Loucy (cell line): Measurements from ENCODE around the gene RHCG.

Experiments used
- H2AFZ ChIP-seq: fragments of 200-600 bp; sonication (generic); 2 replicates; pipeline ENCODE4 v1.6.0; 2016; ENCODE audit warnings: antibody characterized with exemption, mild to moderate bottlenecking, low read length, moderate library complexity
- H3F3A ChIP-seq: fragments of 200-600 bp; 2 replicates; pipeline ENCODE4 v1.6.0; 2016; ENCODE audit warnings: antibody characterized with exemption, low read depth, mild to moderate bottlenecking
- H3K27me3 ChIP-seq: fragments of 200-600 bp; sonication (generic); 2 replicates; pipeline ENCODE4 v1.6.1; 2014; ENCODE audit warnings: low read length, mild to moderate bottlenecking; ENCODE audit not compliant: insufficient read depth, poor library complexity, severe bottlenecking
- H3K36me3 ChIP-seq: fragments of 200-600 bp; sonication (generic); 2 replicates; pipeline ENCODE4 v1.6.1; 2016; ENCODE audit warnings: low read length; ENCODE audit not compliant: insufficient read depth
- H3K4me1 ChIP-seq: fragments of 200-600 bp; sonication (generic); 2 replicates; pipeline ENCODE4 v1.5.1; 2014; ENCODE audit warnings: low read length, mild to moderate bottlenecking; ENCODE audit not compliant: insufficient read depth, poor library complexity, severe bottlenecking
- H3K4me2 ChIP-seq: fragments of 200-600 bp; sonication (generic); 2 replicates; pipeline ENCODE4 v1.6.0; 2014; ENCODE audit warnings: antibody characterized with exemption, low read length, low read depth, mild to moderate bottlenecking; ENCODE audit not compliant: poor library complexity, severe bottlenecking
- H3K4me3 ChIP-seq: fragments of 200-600 bp; sonication (generic); 2 replicates; pipeline ENCODE4 v1.5.1; 2014; ENCODE audit warnings: low read length, mild to moderate bottlenecking, mixed read lengths; ENCODE audit not compliant: poor library complexity, severe bottlenecking
- H3K79me2 ChIP-seq: fragments of 200-600 bp; sonication (generic); 2 replicates; pipeline ENCODE4 v1.6.1; 2014; ENCODE audit warnings: low read length; ENCODE audit not compliant: insufficient read depth
- H3K9ac ChIP-seq: fragments of 200-600 bp; sonication (generic); 2 replicates; pipeline ENCODE4 v1.6.0; 2014; ENCODE audit warnings: mild to moderate bottlenecking, low read depth, low read length, moderate library complexity; ENCODE audit not compliant: poor library complexity, severe bottlenecking
- H3K9me2 ChIP-seq: fragments of 200-600 bp; sonication (generic); replicated peaks from 2 replicates; pipeline ENCODE4 v1.6.1; 2016; ENCODE audit warnings: low read depth, low read length, mixed read lengths
- H3K9me3 ChIP-seq: fragments of 200-600 bp; sonication (generic); 2 replicates; pipeline ENCODE4 v1.6.1; 2014; ENCODE audit warnings: mild to moderate bottlenecking, antibody characterized with exemption, low read length, low read depth; ENCODE audit not compliant: insufficient read depth
- H4K20me1 ChIP-seq: fragments of 200-600 bp; sonication (generic); 2 replicates; pipeline ENCODE4 v1.6.0; 2014; ENCODE audit warnings: antibody characterized with exemption, low read length, mild to moderate bottlenecking; ENCODE audit not compliant: insufficient read depth, poor library complexity, severe bottlenecking
- CTCF ChIP-seq: fragments of 200-600 bp; sonication (generic); conservative IDR thresholded peaks from 2 replicates; pipeline ENCODE4 v1.5.1; 2014; ENCODE audit warnings: mild to moderate bottlenecking, antibody characterized with exemption, low read length
- EZH2phosphoT487 ChIP-seq: fragments of 200-600 bp; IDR thresholded peaks from 2 replicates; pipeline ENCODE4 v1.6.1; 2018; ENCODE audit warnings: antibody characterized with exemption, mild to moderate bottlenecking, moderate library complexity, borderline replicate concordance

The RHCG gene

GRCh38 chr15:89442671-89443307 lies 53.6 kb downstream of the RHCG start:
- Histone ChIP-seq H3K9ac (no peak overlapping the region), H2AFZ (no peak overlapping the region), H3K36me3 (no peaks in the 10 kb centered on the region), H3K9me2 (no peaks in the 10 kb centered on the region), H3K4me1 (no peaks in the 10 kb centered on the region), H4K20me1 (no peaks in the 10 kb centered on the region), H3K9me3 (no peaks in the 10 kb centered on the region), H3F3A (no peaks in the 10 kb centered on the region), H3K27me3 (no peaks in the 10 kb centered on the region), H3K79me2 (no peaks in the 10 kb centered on the region), H3K4me2 (no peak overlapping the region), H3K4me3 (no peak overlapping the region)
- TF ChIP-seq CTCF, result peak; percentile 91
- no peak for TF ChIP-seq EZH2phosphoT487

- H2AFZ ChIP-seq, result no peak overlapping the region
Measured at GRCh38 chr15:89442155-89442554, 54.2 kb downstream of the RHCG start.

DNA sequence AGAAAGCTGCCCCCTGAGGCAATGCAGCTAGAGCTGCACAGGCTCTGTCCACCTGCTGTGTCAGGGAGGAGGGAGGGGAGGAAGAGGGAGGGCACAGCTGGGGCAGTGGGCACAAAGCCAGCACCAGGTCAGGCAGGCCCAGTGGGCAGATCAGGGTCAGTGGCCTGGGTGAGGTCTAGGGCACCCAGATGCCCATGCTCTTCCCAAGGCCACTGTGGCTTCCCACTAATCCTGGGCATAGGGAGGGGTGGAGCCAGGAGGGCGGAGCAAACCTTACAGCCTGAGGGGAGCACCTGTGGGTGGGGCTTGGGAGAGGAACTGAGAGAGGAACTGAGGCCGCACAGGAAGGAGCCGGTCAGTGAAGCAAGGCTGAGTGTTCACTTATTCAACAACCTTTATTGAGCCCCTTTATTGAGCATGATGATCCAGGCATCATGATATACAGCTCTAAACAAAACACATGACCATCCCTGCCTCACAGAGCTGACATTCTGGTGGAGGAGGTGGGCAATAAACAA lies 55.0 kb downstream of the RHCG start:
- Histone ChIP-seq H3K4me2 (no peak overlapping the region), H3K4me3 (no peak overlapping the region), H3K4me1 (no peaks in the 10 kb centered on the region), H3K36me3 (no peaks in the 10 kb centered on the region), H4K20me1 (no peaks in the 10 kb centered on the region), H2AFZ (no peak overlapping the region), H3K27me3 (no peaks in the 10 kb centered on the region), H3K79me2 (no peaks in the 10 kb centered on the region), H3F3A (no peaks in the 10 kb centered on the region), H3K9me2 (no peaks in the 10 kb centered on the region), H3K9ac (no peak overlapping the region), H3K9me3 (no peaks in the 10 kb centered on the region)
- TF ChIP-seq CTCF, result no peak
- TF ChIP-seq EZH2phosphoT487, result no peak

More at GRCh38 chr15:89442155-89442554, 54.2 kb downstream of the RHCG start:
- Histone ChIP-seq H3K9me2 (no peaks in the 10 kb centered on the region), H3K4me2 (no peak overlapping the region), H3K4me1 (no peaks in the 10 kb centered on the region), H3F3A (no peaks in the 10 kb centered on the region), H3K9me3 (no peaks in the 10 kb centered on the region), H3K4me3 (no peak overlapping the region), H3K79me2 (no peaks in the 10 kb centered on the region), H3K27me3 (no peaks in the 10 kb centered on the region), H3K36me3 (no peaks in the 10 kb centered on the region), H3K9ac (no peak overlapping the region), H4K20me1 (no peaks in the 10 kb centered on the region)
- TF ChIP-seq CTCF (no peak), EZH2phosphoT487 (no peak)
